ENCODE results near the gene RASGRP1.

- TF ChIP-seq CTCF (IDR thresholded peaks at IDR 0.05) (no peak), POLR2A (IDR thresholded peaks at IDR 0.05) (no peak)
These were observed 33.1 kb downstream of the RASGRP1 start for GRCh38 chr15:38531509-38531908.
